Measurements from ENCODE around the gene COL13A1.

The COL13A1 gene

DNA sequence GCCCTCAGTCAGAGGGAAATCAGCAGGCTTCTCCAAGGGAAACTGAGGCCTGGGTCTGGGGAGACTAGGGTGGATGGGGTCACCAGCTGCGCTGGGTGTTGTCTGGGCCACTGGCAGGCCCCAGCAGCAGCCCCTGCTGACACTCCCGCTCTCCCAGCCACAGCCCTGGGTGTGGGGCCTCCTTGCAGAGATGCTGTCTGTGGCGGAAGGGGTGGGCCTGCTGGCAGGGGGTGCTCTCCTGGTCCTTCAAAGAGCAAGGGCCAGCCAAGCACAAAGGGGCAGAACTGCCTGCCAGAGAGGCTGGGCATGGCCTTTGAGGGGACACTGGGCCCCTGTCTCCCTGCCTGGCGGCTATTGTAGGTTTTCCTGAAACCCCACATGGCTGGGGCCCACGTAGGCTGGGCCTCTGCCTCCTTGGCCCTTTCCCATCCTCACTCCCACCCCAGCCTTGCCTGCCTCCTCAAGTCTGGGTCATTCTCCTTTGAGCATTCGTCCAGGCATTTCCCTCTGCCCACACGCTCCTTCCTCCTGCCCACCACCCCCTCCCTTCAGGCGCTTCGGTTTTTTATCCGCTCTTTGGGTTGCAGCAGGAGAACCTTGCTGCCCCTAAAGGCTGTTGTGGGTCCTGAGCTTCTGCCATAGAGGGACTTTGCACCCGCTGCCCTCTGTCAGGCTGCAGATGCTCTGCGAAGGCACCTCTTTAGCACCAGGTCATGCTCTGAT is 9.1 kb downstream of the COL13A1 start:
- no peak overlapping the region for H3K4me3 ChIP-seq (ENCODE audit: low read depth, low read length)
- TF ChIP-seq, protein P1, sequence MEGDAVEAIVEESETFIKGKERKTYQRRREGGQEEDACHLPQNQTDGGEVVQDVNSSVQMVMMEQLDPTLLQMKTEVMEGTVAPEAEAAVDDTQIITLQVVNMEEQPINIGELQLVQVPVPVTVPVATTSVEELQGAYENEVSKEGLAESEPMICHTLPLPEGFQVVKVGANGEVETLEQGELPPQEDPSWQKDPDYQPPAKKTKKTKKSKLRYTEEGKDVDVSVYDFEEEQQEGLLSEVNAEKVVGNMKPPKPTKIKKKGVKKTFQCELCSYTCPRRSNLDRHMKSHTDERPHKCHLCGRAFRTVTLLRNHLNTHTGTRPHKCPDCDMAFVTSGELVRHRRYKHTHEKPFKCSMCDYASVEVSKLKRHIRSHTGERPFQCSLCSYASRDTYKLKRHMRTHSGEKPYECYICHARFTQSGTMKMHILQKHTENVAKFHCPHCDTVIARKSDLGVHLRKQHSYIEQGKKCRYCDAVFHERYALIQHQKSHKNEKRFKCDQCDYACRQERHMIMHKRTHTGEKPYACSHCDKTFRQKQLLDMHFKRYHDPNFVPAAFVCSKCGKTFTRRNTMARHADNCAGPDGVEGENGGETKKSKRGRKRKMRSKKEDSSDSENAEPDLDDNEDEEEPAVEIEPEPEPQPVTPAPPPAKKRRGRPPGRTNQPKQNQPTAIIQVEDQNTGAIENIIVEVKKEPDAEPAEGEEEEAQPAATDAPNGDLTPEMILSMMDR (IDR thresholded peaks at IDR 0.05; ENCODE audit: low read depth, low read length, missing control alignments): no peak
- in situ Hi-C loops (cut with HindIII; ENCODE audit: low sequenced_read_pairs): no loop called here
- DNase-seq (ENCODE audit: low read depth): no peak

DNA sequence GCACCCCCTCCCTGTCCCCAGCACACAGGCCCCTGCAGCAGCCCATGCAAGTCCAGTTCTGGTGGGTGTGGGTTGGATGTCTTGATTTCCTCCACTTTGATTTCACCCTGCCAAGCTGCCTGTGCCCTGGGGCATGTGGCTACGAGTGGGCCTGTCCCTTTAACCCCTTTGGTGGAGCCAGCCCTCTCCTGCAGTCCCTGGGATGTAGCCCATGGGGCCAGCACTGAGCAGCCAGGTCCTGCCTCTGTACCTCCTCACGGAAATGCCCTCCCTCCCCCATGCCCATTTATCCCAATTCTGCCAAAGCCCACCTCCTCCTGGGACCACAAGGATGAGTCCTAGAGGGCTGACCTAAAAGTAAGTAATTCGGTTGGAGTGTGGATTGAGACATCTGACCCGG is 11.9 kb downstream of the COL13A1 start:
- no peak for DNase-seq (ENCODE audit: low read depth)
- TF ChIP-seq, protein P1 (IDR thresholded peaks at IDR 0.05; ENCODE audit: low read depth, low read length, missing control alignments): no peak
- in situ Hi-C loops (cut with HindIII; ENCODE audit: low sequenced_read_pairs): no loop called here
- no peak overlapping the region for H3K4me3 ChIP-seq (ENCODE audit: low read depth, low read length)

DNA sequence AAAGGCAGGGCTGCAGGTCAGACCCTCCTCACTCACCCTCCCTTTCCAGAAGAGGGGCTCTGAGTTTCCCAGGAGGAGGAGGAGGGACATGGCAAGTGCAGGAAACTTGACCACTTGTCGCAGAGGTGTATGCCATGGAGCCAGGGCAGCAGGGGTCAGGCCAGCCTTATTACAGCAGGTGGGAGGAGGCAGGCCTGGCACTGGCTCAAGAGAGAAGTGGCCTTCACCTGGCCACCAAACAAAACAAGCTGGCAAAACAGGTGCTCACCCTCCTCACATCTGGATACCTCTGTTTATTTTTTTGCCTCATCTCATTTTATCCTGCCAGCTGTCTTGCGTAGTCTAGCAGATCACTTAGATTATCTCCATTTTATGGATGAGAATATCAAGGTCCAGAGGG is 12.5 kb downstream of the COL13A1 start:
- in situ Hi-C loops (cut with HindIII; ENCODE audit: low sequenced_read_pairs): no loop called here
- no peak overlapping the region for H3K4me3 ChIP-seq (ENCODE audit: low read depth, low read length)
- TF ChIP-seq, protein P1 (IDR thresholded peaks at IDR 0.05; ENCODE audit: low read depth, low read length, missing control alignments): no peak
- no peak for DNase-seq (ENCODE audit: low read depth)

DNA sequence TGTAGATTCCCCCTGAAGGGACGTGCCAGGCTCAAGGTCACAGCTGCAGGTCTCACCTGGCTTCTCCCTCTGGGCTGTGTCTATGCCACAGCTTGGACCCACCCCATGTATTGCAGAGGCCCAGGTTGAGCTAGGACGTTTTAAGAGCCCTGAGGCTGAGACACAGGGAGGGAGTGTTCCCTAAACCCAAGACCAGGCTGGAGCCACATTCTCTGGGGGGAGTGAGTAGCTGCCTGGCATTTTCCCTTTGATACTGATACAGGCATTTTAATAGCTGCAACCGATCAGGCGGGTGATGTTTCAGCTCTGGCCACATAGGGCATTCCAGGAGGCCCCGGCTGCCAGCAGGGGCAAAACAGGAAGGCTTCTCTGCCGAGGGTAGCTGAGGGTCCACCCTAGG is 13.4 kb downstream of the COL13A1 start:
- TF ChIP-seq, protein P1 (IDR thresholded peaks at IDR 0.05; ENCODE audit: low read depth, low read length, missing control alignments): no peak
- no peak overlapping the region for H3K4me3 ChIP-seq (ENCODE audit: low read depth, low read length)
- in situ Hi-C loops (cut with HindIII; ENCODE audit: low sequenced_read_pairs): no loop called here
- DNase-seq (ENCODE audit: low read depth): no peak

DNA sequence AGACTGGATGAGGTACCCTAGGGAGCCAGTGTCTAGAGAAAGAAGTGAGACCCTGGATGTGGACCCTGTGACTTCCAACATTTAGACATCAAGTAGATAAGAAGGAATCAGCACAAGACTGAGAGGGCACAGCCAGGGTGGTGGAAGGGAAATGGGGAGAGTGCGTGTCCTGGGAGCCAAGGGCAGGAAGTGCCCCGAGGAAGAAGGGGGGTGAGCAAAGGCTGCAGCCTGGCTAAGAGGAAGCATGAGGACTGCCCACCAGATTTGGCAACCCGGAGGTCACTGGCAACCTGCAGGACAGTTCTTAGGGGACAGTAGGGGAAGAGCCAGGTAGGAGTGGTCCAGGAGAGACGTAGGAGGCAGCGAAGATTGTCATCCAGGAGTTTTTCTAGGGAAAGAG is 14.8 kb downstream of the COL13A1 start:
- DNase-seq (ENCODE audit: low read depth): no peak
- in situ Hi-C loops (cut with HindIII; ENCODE audit: low sequenced_read_pairs): no loop called here
- no peak overlapping the region for H3K4me3 ChIP-seq (ENCODE audit: low read depth, low read length)
- TF ChIP-seq, protein P1 (IDR thresholded peaks at IDR 0.05; ENCODE audit: low read depth, low read length, missing control alignments): no peak

DNA sequence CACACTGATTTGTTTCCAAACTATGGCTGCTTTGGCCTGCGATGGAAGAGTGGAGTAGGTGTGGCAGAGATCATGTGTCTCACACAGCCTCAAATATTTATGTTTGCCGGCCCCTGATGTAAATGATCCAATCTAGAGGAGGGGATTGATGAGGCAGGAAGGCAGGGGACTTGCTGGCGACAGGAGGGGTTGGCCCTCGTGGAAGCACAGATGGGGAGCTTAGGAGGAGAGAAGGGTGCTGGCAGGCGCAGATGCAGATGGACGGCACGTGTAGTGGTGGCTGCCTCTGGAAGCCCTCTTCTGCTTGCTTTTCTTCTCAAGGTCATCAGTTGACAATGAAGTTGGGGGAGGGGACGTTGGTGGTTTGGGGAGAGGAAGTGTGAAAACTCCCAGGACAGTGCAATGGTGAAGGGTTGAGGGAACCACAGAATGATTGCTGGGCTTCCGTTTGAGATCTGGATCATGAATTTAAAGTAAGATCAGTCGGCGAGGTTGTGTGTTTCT is 15.4 kb downstream of the COL13A1 start:
- TF ChIP-seq, protein P1 (IDR thresholded peaks at IDR 0.05; ENCODE audit: low read depth, low read length, missing control alignments): no peak
- in situ Hi-C loops (cut with HindIII; ENCODE audit: low sequenced_read_pairs): no loop called here
- no peak overlapping the region for H3K4me3 ChIP-seq (ENCODE audit: low read depth, low read length)
- DNase-seq (ENCODE audit: low read depth): no peak
